HTERT RPE-1 (cell line): ENCODE measurements around the gene PRCD.

ENCODE experiments used
- in situ Hi-C: fragments of 300-500 bp; cut with MboI; formaldehyde crosslinking; loops from 4 replicates; pipeline ENCODE4 v1.14.3; 2020; ENCODE audit warnings: low sequenced_read_pairs

Gene PRCD

GRCh38 chr17:76593384-76593826 lies 53.6 kb downstream of the PRCD start:
- in situ Hi-C loops: no loop called here

GRCh38 chr17:76593959-76594358 lies 54.1 kb downstream of the PRCD start:
- in situ Hi-C loops: no loop called here

GRCh38 chr17:76594690-76595089 lies 54.8 kb downstream of the PRCD start:
- in situ Hi-C loops: no loop called here
